Right lobe of liver (tissue), 6 donors: ENCODE data around the gene SLC2A5. TPM values are rescaled to one million over a fixed set of nuclear protein-coding genes. Genes with fewer than 3 reads are reported as not detected.
A peak's percentile ranks its signal among the peaks of the same experiment; 100 is the strongest.

Source experiments
- ATAC-seq, 4 donors: fragments of 200-7000 bp; cut with Tn5 transposase; one replicate each; pipeline ENCODE4 v1.9.1; 2020; ENCODE audit warnings: mild to moderate bottlenecking in 4 of 4, moderate library complexity in 4 of 4
- DNase-seq, 3 donors: peaks; one replicate each; pipeline ENCODE4 v3.0.0-alpha.2; 2020
- H3K27ac ChIP-seq, 3 donors: fragments of 200-600 bp; one replicate each; pipeline ENCODE4 v1.8.0; 2022
- H3K27me3 ChIP-seq, 2 donors: fragments of 200-600 bp; one replicate each; pipeline ENCODE4 v1.8.0; 2022
- H3K36me3 ChIP-seq, 4 donors: fragments of 200-600 bp; sonication (generic) in 1 of 4; one replicate each; pipeline versions ENCODE4 v1.5.1 to v1.8.0; 2017 to 2022; ENCODE audit warnings: control low read depth in 1 of 4
- H3K4me1 ChIP-seq, 4 donors: fragments of 200-600 bp; sonication (generic) in 1 of 4; one replicate each; pipeline versions ENCODE4 v1.5.1 to v1.8.0; 2017 to 2022; ENCODE audit warnings: control low read depth in 1 of 4
- H3K4me3 ChIP-seq, 3 donors: fragments of 200-600 bp; one replicate each; pipeline ENCODE4 v1.8.0; 2022
- H3K9me3 ChIP-seq, 4 donors: fragments of 200-600 bp; sonication (generic) in 1 of 4; one replicate each; pipeline versions ENCODE4 v1.5.1 to v1.8.0; 2017 to 2022; ENCODE audit warnings: control low read depth in 1 of 4
- CTCF ChIP-seq, 4 donors: fragments of 200-600 bp in 3 of 4; fragments of 450-650 bp in 1 of 4; IDR thresholded peaks; one replicate each; pipeline versions ENCODE4 v1.5.1 to v1.8.0; 2016 to 2022; ENCODE audit warnings: antibody characterized with exemption in 4 of 4, mild to moderate bottlenecking in 2 of 4
- POLR2A ChIP-seq: fragments of 450-650 bp; IDR thresholded peaks from one replicate; pipeline ENCODE4 v1.6.1; 2017; ENCODE audit warnings: antibody characterized with exemption, mild to moderate bottlenecking
- WGBS: methylation state at CpG from one replicate; pipeline ENCODE4 v1.1.6; 2018; ENCODE audit warnings: low coverage, low lambda C conversion rate; ENCODE audit not compliant: insufficient coverage; ENCODE audit errors: missing lambda C conversion rate; 5-methylcytosine and 5-hydroxymethylcytosine counted together
- intact Hi-C, 2 donors: fragments of 100-400 bp; cut with DNase I; formaldehyde crosslinking; loops; one replicate each; pipeline versions ENCODE4 v1.11.2 to v1.14.1; 2022
- total RNA-seq, 6 experiments: library from RNA; depleted of rRNA in 2 of 6; stranded (reverse); fragments of >200 nt in 2 of 6; fragmentation: NEBNext Ultra II Directional in 3 of 6; extraction: Animal tissue kit (Norgen Biotek cat#: 25700) in 3 of 6; gene quantifications; one replicate each; pipeline versions ENCODE4 v1.1.0 to v1.2.4, GENCODE V29; 2016 to 2023
- donor health status: DM: no; HTN: yes; CAD: no.
- donor health status: DM: no; HTN: no; CAD: no.
- donor health status: DM: no; HTN: no; CAD: no.
- donor health status: DM: no; HTN: yes; CAD: no.
- donor health status: DM: no; HTN: yes; CAD: no.

Gene SLC2A5
- total RNA-seq, 6 experiments from 2014 or later: 0.19 to 3.5 (median 0.30) TPM

- DNase-seq (peak in 1 of 3 donors; percentile 6), ATAC-seq (no peak)
- Histone ChIP-seq H3K4me3 (no peak overlapping the region), H3K27me3 (no peaks in the 10 kb centered on the region), H3K36me3 (no peaks in the 10 kb centered on the region), H3K9me3 (no peaks in the 10 kb centered on the region), H3K4me1 (no peaks in the 10 kb centered on the region), H3K27ac (no peak overlapping the region)
- TF ChIP-seq CTCF (IDR thresholded peaks at IDR 0.05): peak in 1 of 4 donors; percentile 6
- no peak for TF ChIP-seq POLR2A
- intact Hi-C loops: no loop called here
- WGBS: 88% methylated on average over 8 of the region's 8 CpGs
These were observed 76.3 kb downstream of the SLC2A5 start for GRCh38 chr1:8992936-8993687.

GRCh38 chr1:8989821-8990220, 79.6 kb downstream of the SLC2A5 start:
- ATAC-seq: no peak

GRCh38 chr1:8989061-8989460, 80.4 kb downstream of the SLC2A5 start:
- intact Hi-C loops: loop anchor here in 1 of 2 donors (5.0 kb wide), 1 partner anchor 67 kb away; no protein-coding TSS in a partner anchor
- Histone ChIP-seq H3K4me3 (no peak overlapping the region), H3K9me3 (no peaks in the 10 kb centered on the region), H3K4me1 (peaks cover 0 to 2% (median 0%) of the 10 kb centered on the region in 4 donors), H3K27ac (no peak overlapping the region), H3K36me3 (no peaks in the 10 kb centered on the region), H3K27me3 (no peaks in the 10 kb centered on the region)
- 88% methylated on average over 3 of the region's 11 CpGs for WGBS
- no peak for DNase-seq
- TF ChIP-seq POLR2A (no peak), CTCF (IDR thresholded peaks at IDR 0.05) (no peak)
- no peak for ATAC-seq

More at GRCh38 chr1:8989821-8990220, 79.6 kb downstream of the SLC2A5 start:
- H3K27me3 ChIP-seq: no peaks in the 10 kb centered on the region
- TF ChIP-seq POLR2A: no peak
- no peak for TF ChIP-seq CTCF (IDR thresholded peaks at IDR 0.05)
- H3K9me3 ChIP-seq: no peaks in the 10 kb centered on the region
- intact Hi-C loops: loop anchor here in 1 of 2 donors (5.0 kb wide), 1 partner anchor 68 kb away; no protein-coding TSS in a partner anchor
- H3K36me3 ChIP-seq: no peaks in the 10 kb centered on the region
- H3K4me1 ChIP-seq: peaks cover 0 to 2% (median 0%) of the 10 kb centered on the region in 4 donors
- H3K27ac ChIP-seq: no peak overlapping the region
- WGBS: 65% methylated on average over 2 of the region's 4 CpGs
- no peak overlapping the region for H3K4me3 ChIP-seq
- DNase-seq: no peak

- Histone ChIP-seq H3K36me3 (no peaks in the 10 kb centered on the region), H3K4me1 (peaks cover 0 to 2% (median 0%) of the 10 kb centered on the region in 4 donors), H3K27me3 (no peaks in the 10 kb centered on the region), H3K27ac (no peak overlapping the region), H3K9me3 (no peaks in the 10 kb centered on the region), H3K4me3 (no peak overlapping the region)
- no peak for DNase-seq
- intact Hi-C loops: loop anchor here in 1 of 2 donors (5.0 kb wide), 1 partner anchor 66 kb away; no protein-coding TSS in a partner anchor
- 59% methylated on average over 3 of the region's 13 CpGs for WGBS
- no peak for ATAC-seq
- TF ChIP-seq POLR2A (no peak), CTCF (IDR thresholded peaks at IDR 0.05) (no peak)
These were observed 80.8 kb downstream of the SLC2A5 start for GRCh38 chr1:8988618-8988967.
